Tibial nerve (tissue), 4 donors: Measurements from ENCODE around the gene FAM168B. TPM values are rescaled to one million over a fixed set of nuclear protein-coding genes. Genes with fewer than 3 reads are reported as not detected.

Source experiments
- DNase-seq, 2 donors: peaks; one replicate each; pipeline ENCODE4 v3.0.0-alpha.2; 2019; ENCODE audit warnings: low spot score in 2 of 2
- H3K27ac ChIP-seq, 4 donors: fragments of 200-600 bp; sonication (generic) in 3 of 4; one replicate each; pipeline ENCODE4 v1.5.1; 2017 to 2019; ENCODE audit warnings: mild to moderate bottlenecking in 1 of 4
- H3K27me3 ChIP-seq, 2 donors: fragments of 200-600 bp; sonication (generic) in 1 of 2; one replicate each; pipeline versions ENCODE4 v1.5.1 to v1.6.0; 2017 to 2019
- H3K36me3 ChIP-seq, 3 donors: fragments of 200-600 bp; sonication (generic); one replicate each; pipeline ENCODE4 v1.5.1; 2018 to 2019
- H3K4me1 ChIP-seq, 4 donors: fragments of 200-600 bp; sonication (generic) in 3 of 4; one replicate each; pipeline ENCODE4 v1.5.1; 2017 to 2019
- H3K4me3 ChIP-seq, 4 donors: fragments of 200-600 bp; sonication (generic) in 3 of 4; one replicate each; pipeline ENCODE4 v1.5.1; 2017 to 2019; ENCODE audit warnings: mild to moderate bottlenecking in 1 of 4, moderate library complexity in 1 of 4
- H3K9me3 ChIP-seq, 4 donors: fragments of 200-600 bp; sonication (generic) in 3 of 4; one replicate each; pipeline ENCODE4 v1.5.1; 2017 to 2019
- CTCF ChIP-seq, 5 experiments: fragments of 200-600 bp in 3 of 5; fragments of 450-650 bp in 2 of 5; sonication (generic) in 3 of 5; IDR thresholded peaks; one replicate each; pipeline ENCODE4 v1.5.1; 2016 to 2019; ENCODE audit warnings: antibody characterized with exemption in 5 of 5, mild to moderate bottlenecking in 3 of 5, moderate library complexity in 2 of 5
- EP300 ChIP-seq, 2 donors: sonication (generic); formaldehyde crosslinking; IDR thresholded peaks; one replicate each; pipeline ENCODE4 v1.6.1; 2017; ENCODE audit warnings: antibody characterized with exemption in 2 of 2, mild to moderate bottlenecking in 1 of 2
- POLR2A ChIP-seq, 2 donors: fragments of 450-650 bp; IDR thresholded peaks; one replicate each; pipeline ENCODE4 v1.6.1; 2017; ENCODE audit warnings: antibody characterized with exemption in 2 of 2, mild to moderate bottlenecking in 2 of 2, moderate library complexity in 2 of 2
- WGBS, 2 donors: methylation state at CpG; one replicate each; pipeline ENCODE4 v1.1.5; 2018; 5-methylcytosine and 5-hydroxymethylcytosine counted together
- total RNA-seq, 4 donors: library from RNA; depleted of rRNA; stranded (reverse); fragments of >200 nt; gene quantifications; one replicate each; pipeline ENCODE4 v1.1.0, GENCODE V29; 2016

Gene FAM168B
- total RNA-seq, 4 donors from 2014 or later: 96.0 to 115 (median 107) TPM

GRCh38 chr2:131022731-131023130, 70.5 kb downstream of the FAM168B start:
- TF ChIP-seq EP300 (IDR thresholded peaks at IDR 0.05) (no peak), POLR2A (IDR thresholded peaks at IDR 0.05) (no peak), CTCF (IDR thresholded peaks at IDR 0.05) (no peak)
- H3K4me1 ChIP-seq: peaks cover 0 to 5% (median 1%) of the 10 kb centered on the region in 4 donors
- no peak overlapping the region for H3K4me3 ChIP-seq
- H3K36me3 ChIP-seq: no peaks in the 10 kb centered on the region
- H3K27ac ChIP-seq: no peak overlapping the region
- no peak for DNase-seq
- H3K27me3 ChIP-seq: no peaks in the 10 kb centered on the region
- H3K9me3 ChIP-seq: peaks cover 0 to 9% (median 0%) of the 10 kb centered on the region in 4 donors
- WGBS, 2 donors: 55 to 70% methylated on average over 1 of the region's 1 CpG

GRCh38 chr2:131016826-131017741, 76.2 kb downstream of the FAM168B start:
- no peak overlapping the region for H3K4me3 ChIP-seq
- no peak for DNase-seq
- H3K36me3 ChIP-seq: no peaks in the 10 kb centered on the region
- no peaks in the 10 kb centered on the region for H3K27me3 ChIP-seq
- H3K27ac ChIP-seq: no peak overlapping the region
- H3K9me3 ChIP-seq: peaks cover 0 to 2% (median 0%) of the 10 kb centered on the region in 4 donors
- WGBS, 2 donors: 32 to 35% methylated on average over 8 of the region's 8 CpGs
- TF ChIP-seq EP300 (IDR thresholded peaks at IDR 0.05) (no peak), CTCF (IDR thresholded peaks at IDR 0.05) (no peak), POLR2A (IDR thresholded peaks at IDR 0.05) (no peak)
- H3K4me1 ChIP-seq: peaks cover 0 to 13% (median 4%) of the 10 kb centered on the region in 4 donors

- H3K4me1 ChIP-seq: peaks cover 0 to 13% (median 4%) of the 10 kb centered on the region in 4 donors
- H3K27me3 ChIP-seq: no peaks in the 10 kb centered on the region
- no peak for TF ChIP-seq EP300 (IDR thresholded peaks at IDR 0.05)
- no peak for TF ChIP-seq CTCF (IDR thresholded peaks at IDR 0.05)
- no peak for TF ChIP-seq POLR2A (IDR thresholded peaks at IDR 0.05)
- no peaks in the 10 kb centered on the region for H3K9me3 ChIP-seq
- H3K27ac ChIP-seq: no peak overlapping the region
- no peak overlapping the region for H3K4me3 ChIP-seq
- 88 to 92% methylated on average over 11 of the region's 11 CpGs for WGBS, 2 donors
- DNase-seq: no peak
- H3K36me3 ChIP-seq: no peaks in the 10 kb centered on the region
Measured at GRCh38 chr2:131015764-131016163, 77.5 kb downstream of the FAM168B start.

GRCh38 chr2:131014141-131014540, 79.1 kb downstream of the FAM168B start:
- Histone ChIP-seq H3K9me3 (no peaks in the 10 kb centered on the region), H3K27ac (no peak overlapping the region), H3K36me3 (no peaks in the 10 kb centered on the region), H3K4me1 (peaks cover 0 to 13% (median 4%) of the 10 kb centered on the region in 4 donors), H3K27me3 (no peaks in the 10 kb centered on the region), H3K4me3 (no peak overlapping the region)
- TF ChIP-seq POLR2A (IDR thresholded peaks at IDR 0.05): no peak
- no peak for TF ChIP-seq CTCF (IDR thresholded peaks at IDR 0.05)
- TF ChIP-seq EP300 (IDR thresholded peaks at IDR 0.05): no peak
- no peak for DNase-seq

- 61 to 63% methylated on average over 7 of the region's 7 CpGs for WGBS, 2 donors
Measured at GRCh38 chr2:131011486-131011885, 81.8 kb downstream of the FAM168B start.

More at GRCh38 chr2:131011486-131011885, 81.8 kb downstream of the FAM168B start:
- no peak overlapping the region for H3K27ac ChIP-seq
- H3K36me3 ChIP-seq: no peaks in the 10 kb centered on the region
- no peak overlapping the region for H3K4me3 ChIP-seq
- no peak for TF ChIP-seq CTCF (IDR thresholded peaks at IDR 0.05)
- TF ChIP-seq EP300 (IDR thresholded peaks at IDR 0.05): no peak
- TF ChIP-seq POLR2A (IDR thresholded peaks at IDR 0.05): no peak
- no peak for DNase-seq
- H3K9me3 ChIP-seq: no peaks in the 10 kb centered on the region
- no peaks in the 10 kb centered on the region for H3K27me3 ChIP-seq
- no peaks in the 10 kb centered on the region for H3K4me1 ChIP-seq
